Glomerular visceral epithelial cell (primary cell): Measurements from ENCODE around the gene VAPA.

ENCODE experiments used
- DNase-seq: peaks from one replicate; pipeline ENCODE4 v3.0.0-alpha.2; 2016; ENCODE audit errors: extremely low spot score

The VAPA gene

GRCh38 chr18:9914584-9915290, 921 bp downstream of the VAPA start:
- DNase-seq, result peak; percentile 87

DNA sequence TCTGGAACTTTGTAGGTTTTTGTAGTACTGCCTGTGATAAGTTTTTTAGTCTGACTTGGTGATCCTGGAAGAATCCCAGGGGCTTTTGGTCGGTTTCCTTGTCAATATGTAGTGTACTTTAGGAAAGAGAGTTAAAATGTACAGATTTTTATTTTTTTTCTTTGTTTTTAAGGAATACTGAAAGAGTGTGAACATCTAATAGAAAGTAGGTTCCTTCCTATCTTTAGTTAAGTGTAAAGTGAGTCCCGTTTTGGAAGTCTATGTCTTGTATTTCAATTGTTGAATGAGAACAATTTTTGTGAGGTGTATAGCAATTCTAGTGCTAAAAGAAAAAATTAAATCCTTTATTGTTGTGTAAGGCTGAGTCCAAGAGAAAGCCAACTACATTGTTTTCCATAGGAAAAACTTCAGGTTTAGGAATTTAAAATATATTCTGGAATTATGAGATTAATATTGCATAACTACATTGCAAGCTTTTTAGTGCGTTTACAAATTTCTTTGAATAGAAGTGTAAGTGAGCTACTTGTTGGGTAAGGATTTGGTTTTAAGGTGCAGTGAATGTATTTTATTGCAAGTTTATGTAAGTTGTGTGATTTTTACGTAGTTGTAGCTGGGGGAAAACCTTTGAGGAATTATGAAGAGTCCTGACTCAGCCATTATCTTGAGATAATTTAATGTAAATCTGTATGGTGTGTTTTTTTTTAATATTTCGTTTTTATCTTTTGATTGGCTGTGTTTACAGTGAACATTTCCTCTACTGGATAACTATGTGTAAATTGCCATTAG, 1.7 kb downstream of the VAPA start:
- DNase-seq, result no peak

DNA sequence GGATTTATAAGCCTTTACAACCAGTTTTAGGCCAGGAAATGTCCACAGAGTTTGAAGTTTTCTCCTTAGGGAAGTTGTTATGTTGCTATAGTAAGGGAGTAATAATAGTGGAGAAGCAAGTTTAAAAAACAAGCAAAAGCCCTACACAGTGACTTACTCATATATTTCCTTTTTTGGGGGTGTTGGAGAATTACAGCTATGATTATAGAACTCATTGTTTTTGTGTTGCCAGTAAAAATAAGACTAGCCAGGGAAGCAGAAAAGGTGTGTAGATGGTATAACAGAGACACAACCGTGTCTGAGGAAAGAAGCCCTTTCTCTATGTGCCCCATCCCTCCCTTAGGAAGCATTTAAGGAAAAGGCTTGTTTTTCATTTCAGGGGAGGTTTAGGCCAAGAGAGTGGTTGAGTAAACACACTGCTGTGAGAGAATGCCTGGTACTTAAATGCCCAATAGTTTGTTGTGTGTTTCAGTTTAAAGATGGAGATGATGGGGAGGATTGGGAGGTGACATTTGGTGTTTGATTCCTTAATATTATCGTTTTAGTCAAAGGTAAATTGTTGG, 2.3 kb downstream of the VAPA start:
- no peak for DNase-seq

DNA sequence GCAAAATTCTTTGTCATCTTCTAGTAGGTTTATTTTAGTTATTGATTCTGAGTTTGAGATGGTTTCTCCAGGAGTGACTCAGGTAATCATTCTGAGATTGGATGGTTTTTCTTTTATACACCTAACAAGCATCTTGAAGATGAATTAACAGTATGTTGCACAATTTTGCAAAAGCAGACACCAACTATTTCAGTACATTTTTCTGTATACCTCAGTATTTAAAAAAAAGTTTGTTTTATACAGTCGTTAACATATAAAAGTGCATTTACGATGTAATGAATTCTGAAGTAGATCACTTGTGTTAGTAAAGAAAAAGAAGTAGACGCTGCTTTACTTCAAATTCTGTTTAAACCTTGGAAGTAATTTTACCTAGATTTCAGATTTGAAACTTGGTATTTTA, 3.0 kb downstream of the VAPA start:
- no peak for DNase-seq

DNA sequence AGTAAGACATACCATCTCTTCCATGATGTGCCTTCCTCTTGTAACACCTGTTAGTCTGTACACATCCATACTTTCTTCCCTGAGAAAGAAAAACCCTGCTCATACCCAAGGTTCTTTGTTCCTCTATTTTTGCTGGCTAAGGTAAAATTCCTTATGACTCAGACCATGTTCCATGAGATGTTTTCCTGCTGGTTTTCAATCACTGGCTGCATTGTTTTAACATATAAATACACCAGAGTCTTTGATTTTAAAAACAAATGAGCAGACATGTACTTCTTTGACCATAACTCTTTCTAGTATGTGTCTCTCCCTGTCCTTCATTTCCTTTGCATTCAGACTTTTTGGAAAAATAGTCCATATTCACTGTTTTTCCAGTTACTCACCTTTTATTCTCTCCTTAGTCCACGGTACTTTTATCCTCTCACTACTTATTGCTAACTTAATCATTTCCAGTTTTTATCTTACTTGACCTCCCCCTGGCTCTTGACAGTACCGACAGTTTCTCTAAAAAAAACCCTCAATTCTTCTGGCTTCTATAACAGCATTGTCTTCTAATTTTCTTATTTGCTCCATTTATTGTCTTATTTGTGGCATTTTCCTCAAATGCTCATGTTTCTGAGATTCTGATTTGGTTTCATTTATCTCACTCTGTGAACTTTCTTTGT, 4.3 kb downstream of the VAPA start:
- DNase-seq, result peak; percentile 29

DNA sequence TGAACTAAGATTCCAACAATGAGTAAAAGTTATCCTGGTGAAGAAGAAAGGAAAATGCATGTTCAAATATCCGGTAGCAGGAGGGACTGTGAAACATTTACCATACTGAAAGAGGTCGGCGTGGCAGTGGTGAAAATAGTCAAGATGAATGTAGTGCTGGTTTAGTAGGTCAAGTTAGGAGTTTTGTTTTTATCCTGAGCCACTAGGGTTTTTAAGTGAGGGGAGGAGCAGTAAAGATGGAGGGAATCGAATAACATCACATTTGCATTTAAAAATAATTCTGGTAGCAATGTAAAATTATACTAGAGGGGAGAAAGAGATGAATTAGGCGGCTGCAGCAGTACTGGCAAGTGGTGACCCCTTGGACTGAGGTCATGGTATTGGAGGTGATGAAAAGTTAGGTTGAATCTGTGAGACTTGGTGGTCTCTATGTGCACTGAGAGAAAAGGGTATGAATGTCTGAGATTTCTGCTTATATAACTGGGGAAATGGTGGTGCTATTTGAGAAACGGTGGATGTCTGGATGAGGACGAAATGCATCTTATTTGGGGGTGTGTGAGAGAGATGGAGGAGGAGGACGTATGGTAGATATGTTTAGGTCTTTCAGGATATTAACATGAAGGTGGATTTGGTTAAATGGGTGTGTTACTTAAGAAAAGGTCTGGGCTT, 5.9 kb downstream of the VAPA start:
- no peak for DNase-seq

DNA sequence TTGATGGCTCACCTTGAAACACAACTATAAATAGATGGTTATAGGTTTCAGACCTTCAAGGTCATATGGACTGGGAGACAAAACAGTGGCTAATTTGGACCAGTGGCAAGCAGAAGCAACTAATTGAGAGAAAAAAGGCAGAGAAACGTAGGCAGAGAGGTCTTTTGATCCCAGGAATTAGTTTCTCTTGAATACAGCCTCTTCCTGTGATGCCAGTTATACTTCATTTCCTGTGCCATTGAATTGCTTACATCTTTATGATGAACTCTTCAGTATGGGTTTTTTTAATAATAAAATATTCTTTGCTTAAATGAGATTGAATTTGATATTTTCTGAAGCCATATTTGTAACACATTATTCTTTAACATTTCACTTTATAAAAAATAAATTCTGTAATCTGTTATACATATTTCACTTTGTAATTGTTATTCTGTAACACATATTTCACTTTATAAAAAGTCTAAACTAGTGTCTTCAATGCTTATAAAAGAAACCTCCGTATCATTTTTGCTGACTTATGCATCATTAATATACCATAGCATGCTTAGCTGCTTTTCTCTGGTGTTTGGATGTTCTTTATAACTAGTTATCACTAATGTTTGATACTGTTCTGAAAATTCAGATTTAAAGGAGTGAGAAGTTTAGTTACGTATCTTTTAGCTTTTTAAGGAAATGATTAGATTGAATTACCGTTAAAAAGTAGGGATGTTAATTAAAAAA, 8.9 kb downstream of the VAPA start:
- no peak for DNase-seq

DNA sequence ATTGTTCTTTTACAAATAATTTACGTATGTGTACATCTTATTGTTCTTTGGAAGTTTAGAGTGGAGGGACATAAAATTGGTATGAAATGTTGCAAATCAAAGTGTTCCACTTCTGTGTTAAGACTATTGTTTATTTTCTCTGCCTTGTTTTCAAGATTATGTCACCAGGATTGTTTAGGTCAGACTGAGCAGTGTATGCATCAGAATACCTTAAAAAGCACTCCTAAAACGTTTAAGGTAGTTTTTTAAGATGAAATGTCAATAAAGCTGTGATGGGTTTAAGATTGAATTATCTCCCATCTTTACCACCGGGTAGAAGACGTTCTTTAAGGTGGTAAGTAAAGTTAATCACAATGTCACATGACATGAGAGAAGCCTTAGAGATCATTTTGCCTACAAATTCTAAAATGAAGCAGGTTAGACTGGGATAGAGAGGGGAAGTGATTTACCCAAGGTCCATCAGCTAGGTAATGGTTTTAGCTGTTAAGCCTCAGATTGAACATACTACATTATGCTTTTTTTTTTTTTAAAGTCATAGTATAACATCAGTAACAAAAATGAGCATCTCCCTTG, 10.6 kb downstream of the VAPA start:
- DNase-seq, result no peak

GRCh38 chr18:9925369-9925768, 11.6 kb downstream of the VAPA start:
- no peak for DNase-seq

- DNase-seq, result no peak
Measured at GRCh38 chr18:9925795-9926194, 12.0 kb downstream of the VAPA start.

DNA sequence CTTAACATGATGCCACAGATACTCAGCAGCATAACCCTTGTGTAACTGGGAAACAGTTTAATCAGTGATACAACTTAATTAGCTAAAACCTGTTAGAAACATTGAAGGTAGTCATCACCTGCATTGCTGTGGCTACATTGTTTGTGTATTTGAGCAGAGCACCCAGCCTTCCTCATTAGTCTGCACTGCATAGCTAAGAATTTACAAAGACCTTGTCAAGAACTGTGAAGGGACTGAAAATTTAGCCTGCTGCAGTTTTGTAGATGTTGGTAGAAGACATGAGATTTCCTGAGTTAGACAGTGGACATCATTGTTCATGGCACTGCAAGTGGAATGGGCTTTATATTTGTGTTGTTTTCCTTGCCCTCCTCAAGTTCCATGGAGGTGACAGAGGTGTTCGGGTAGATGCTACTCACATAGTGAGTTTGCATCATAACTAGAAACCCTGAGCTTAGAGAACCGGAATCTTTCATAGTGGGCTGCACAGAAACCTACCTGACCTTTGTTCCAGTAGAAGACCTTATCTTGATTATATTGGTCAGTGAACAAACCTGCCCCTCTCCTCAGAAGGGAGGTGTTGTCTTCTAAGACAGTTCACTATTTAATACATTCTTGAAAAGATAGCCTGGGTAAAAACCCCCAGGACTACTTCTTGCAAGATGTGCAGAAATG, 12.5 kb downstream of the VAPA start:
- no peak for DNase-seq

DNA sequence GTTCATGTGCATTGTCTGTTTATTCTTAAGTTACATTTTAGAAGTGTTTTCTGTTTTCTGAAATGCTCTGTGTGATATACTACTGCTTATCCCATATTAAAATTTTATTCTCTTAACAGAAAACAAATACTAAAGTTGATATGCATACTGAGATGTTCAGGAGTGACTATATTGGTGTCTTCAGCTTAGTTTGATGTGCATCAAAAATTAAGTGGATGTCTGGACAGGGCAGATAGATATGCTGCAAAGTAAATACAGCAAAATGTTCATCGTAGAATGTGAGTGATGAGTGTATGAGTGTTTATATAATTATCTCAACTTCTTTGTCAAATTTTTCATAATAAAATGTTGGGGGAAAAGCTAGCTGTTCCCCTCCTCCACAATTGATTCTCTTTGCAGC, 13.2 kb downstream of the VAPA start:
- DNase-seq, result no peak

DNA sequence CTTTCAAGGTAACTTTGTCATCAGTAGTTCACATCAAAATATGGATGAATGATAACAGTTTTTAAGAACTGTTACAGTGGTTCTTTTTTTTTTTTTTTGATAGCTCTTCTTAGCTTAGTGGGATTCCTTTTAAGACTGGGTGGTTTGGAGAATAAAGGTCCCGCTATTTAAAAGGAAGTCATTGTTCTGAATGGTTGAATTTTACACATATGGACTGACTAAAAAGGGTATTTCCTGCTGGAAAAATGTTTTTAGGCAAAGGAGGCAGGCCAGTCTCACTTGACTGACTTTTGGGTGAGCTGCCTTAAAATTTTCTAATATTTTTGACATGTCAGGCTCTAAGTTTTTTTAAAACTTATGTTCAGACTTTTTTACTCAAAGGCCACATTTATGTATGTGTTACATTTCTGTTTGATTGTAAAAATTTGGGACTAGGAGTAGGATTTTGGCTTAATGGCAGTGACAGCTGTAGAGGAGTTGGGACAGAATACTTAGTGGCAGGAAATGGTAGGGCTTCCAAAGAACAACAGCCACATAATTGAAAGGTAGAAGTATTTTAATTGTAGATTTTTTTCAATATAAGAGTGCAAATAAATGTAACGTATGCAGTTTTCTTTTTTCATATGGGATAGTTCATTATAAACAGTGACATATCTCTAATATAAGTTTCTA, 13.7 kb downstream of the VAPA start:
- DNase-seq, result no peak

DNA sequence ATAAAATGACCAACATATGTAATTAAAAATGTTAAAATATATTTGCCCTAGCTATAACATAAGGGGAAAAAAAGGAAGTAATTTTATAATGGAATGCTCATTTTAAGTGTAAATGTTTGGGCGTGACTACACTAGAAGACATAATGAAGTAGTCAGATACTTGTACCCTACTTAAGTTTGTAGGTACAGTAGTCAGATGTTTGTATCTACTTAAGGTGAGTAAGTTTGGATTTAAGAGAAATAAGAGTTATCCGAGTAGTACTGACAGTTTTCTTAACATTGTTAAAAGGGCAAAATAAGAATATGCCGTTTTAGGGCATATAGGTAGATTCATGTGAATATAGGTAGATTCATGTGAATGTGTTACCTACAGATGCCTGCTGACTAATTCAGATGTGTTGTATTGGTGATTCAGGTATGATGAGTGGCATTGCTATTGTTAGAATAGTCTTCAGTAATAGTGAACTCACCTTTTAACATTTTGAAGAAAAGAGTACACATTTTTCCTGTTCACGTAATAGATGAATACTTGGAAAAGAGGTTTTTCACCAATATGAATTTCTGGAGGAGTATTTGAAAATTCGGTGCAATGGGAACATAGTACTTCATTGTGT, 14.9 kb downstream of the VAPA start:
- DNase-seq, result no peak

DNA sequence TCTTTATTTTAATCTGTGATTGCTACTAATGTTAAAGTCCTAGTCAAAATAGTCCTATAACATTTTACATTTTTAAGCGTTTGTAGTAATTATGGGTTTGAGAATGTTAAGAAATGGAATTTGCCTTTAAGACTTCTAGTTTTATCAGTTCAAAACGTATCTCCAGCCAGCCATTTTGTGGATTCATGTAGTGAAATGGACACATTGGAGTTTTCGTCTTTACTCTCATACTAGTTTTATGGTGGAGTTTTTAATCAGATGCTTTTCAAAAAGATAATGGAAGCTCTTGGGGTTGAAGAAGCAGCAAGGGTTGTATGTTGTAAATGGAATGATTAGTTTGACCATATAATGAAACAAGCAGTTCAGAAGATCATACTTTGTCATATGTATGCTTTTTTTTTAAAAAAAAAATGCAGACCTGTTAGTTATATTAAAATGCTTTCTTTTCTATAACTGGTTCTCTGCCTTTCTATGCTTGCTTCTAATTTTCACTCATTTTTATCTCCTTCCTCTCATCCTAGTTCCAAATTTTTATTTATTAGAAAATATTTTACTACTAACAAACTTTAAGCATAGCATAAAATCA, 16.6 kb downstream of the VAPA start:
- no peak for DNase-seq

- no peak for DNase-seq
Measured at GRCh38 chr18:9931146-9931545, 17.3 kb downstream of the VAPA start.

- DNase-seq, result no peak
Measured at GRCh38 chr18:9931678-9932077, 17.9 kb downstream of the VAPA start.

DNA sequence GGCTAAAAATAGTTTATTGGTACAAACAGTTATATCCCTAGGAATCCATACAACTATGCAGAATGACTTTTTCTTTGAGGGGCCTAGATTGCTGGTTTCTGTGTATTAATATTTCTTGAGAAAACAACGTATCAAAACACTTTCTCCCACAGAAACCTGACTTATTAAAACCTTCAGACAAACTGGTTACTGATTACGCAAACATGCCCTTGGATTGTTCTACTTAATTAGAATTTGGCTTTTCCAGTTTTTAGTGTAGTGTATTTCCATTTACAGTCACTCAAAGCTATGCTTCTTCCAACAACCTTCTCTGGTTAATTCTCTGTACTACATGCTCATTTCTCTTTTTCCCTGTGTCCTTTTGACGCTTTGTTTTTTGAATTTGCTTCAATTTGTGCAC, 20.0 kb downstream of the VAPA start:
- DNase-seq, result no peak

DNA sequence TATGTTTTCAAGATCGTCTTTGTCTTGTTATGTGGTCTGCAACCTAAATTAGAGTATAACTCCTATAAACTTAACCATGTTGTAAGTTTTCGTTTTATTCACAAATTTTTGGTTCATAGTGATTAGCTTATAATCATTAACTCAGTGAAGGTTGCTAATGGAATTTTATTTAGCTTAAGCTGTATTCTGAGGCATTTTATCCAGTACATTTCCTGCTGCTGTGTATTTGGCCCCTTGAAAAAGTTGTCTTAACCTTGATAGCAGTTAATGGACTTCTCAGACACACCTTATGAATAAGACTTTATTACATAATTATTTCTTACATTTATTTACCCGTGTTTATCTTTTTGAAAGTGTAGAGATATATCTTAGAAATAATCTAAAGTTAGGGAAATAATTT, 20.5 kb downstream of the VAPA start:
- DNase-seq, result no peak
